H9 (cell line): ENCODE results near the gene TCEA3. TPM values are rescaled to one million over a fixed set of nuclear protein-coding genes. Genes with fewer than 3 reads are reported as not detected.

Experiments used
- DNase-seq: peaks from one replicate; pipeline ENCODE4 v3.0.0-alpha.2; 2017
- H2AFZ ChIP-seq: one replicate; pipeline ENCODE4 v1.6.1; 2013; ENCODE audit warnings: mild to moderate bottlenecking, low read length, control low read depth, moderate library complexity
- H2AK5ac ChIP-seq: 2 replicates; pipeline ENCODE4 v1.6.1; 2013; ENCODE audit warnings: low read length, control low read depth, mixed read lengths; ENCODE audit not compliant: insufficient read length
- H2BK120ac ChIP-seq: one replicate; pipeline ENCODE4 v1.6.1; 2013; ENCODE audit warnings: low read depth, mild to moderate bottlenecking, low read length, control low read depth, inconsistent platforms; ENCODE audit not compliant: poor library complexity, severe bottlenecking
- H2BK12ac ChIP-seq: 2 replicates; pipeline ENCODE4 v1.6.1; 2013; ENCODE audit warnings: low read length, control low read depth, mixed read lengths, low read depth; ENCODE audit not compliant: insufficient read length
- H2BK15ac ChIP-seq: 2 replicates; pipeline ENCODE4 v1.6.1; 2013; ENCODE audit warnings: low read depth, low read length, control low read depth
- H2BK20ac ChIP-seq: one replicate; pipeline ENCODE4 v1.6.1; 2013; ENCODE audit warnings: low read depth, mild to moderate bottlenecking, low read length, control low read depth, inconsistent platforms; ENCODE audit not compliant: poor library complexity, severe bottlenecking
- H2BK5ac ChIP-seq: 2 replicates; pipeline ENCODE4 v1.6.1; 2013; ENCODE audit warnings: low read length, control low read depth, mixed read lengths; ENCODE audit not compliant: insufficient read length
- H3K14ac ChIP-seq: 2 replicates; pipeline ENCODE4 v1.6.1; 2013; ENCODE audit warnings: low read length, control low read depth; ENCODE audit not compliant: insufficient read depth
- H3K18ac ChIP-seq: 2 replicates; pipeline ENCODE4 v1.6.1; 2013; ENCODE audit warnings: low read depth, mild to moderate bottlenecking, mixed read lengths, low read length, control low read depth; ENCODE audit not compliant: insufficient read length
- H3K23ac ChIP-seq: 2 replicates; pipeline ENCODE4 v1.6.1; 2013; ENCODE audit warnings: low read length, control low read depth, mixed read lengths, low read depth; ENCODE audit not compliant: insufficient read length
- H3K23me2 ChIP-seq: 2 replicates; pipeline ENCODE4 v1.6.1; 2013; ENCODE audit warnings: low read depth, mild to moderate bottlenecking, mixed read lengths, low read length, control low read depth; ENCODE audit not compliant: insufficient read length, poor library complexity, severe bottlenecking
- H3K27ac ChIP-seq: 2 replicates; pipeline ENCODE4 v1.5.1; 2013; ENCODE audit warnings: low read length, control low read depth, mixed read lengths, low read depth; ENCODE audit not compliant: insufficient read length
- H3K27me3 ChIP-seq: 2 replicates; pipeline ENCODE4 v1.6.1; 2013; ENCODE audit warnings: low read length, control low read depth, inconsistent platforms; ENCODE audit not compliant: insufficient read depth
- H3K4ac ChIP-seq: 2 replicates; pipeline ENCODE4 v1.6.1; 2013; ENCODE audit warnings: low read depth, mild to moderate bottlenecking, control low read depth, inconsistent platforms, low read length, moderate library complexity
- H3K4me1 ChIP-seq: 2 replicates; pipeline ENCODE4 v1.6.1; 2013; ENCODE audit warnings: low read length, control low read depth, inconsistent platforms; ENCODE audit not compliant: insufficient read depth
- H3K4me2 ChIP-seq: 2 replicates; pipeline ENCODE4 v1.6.1; 2013; ENCODE audit warnings: low read length, control low read depth, mixed read lengths; ENCODE audit not compliant: insufficient read length, insufficient read depth
- H3K56ac ChIP-seq: 2 replicates; pipeline ENCODE4 v1.6.1; 2013; ENCODE audit warnings: low read depth, mild to moderate bottlenecking, mixed read lengths, low read length, control low read depth; ENCODE audit not compliant: insufficient read length
- H3K79me1 ChIP-seq: 2 replicates; pipeline ENCODE4 v1.6.1; 2013; ENCODE audit warnings: low read depth, mild to moderate bottlenecking, moderate library complexity, low read length, control low read depth, inconsistent platforms; ENCODE audit not compliant: insufficient read depth, poor library complexity, severe bottlenecking
- H3K79me2 ChIP-seq: 2 replicates; pipeline ENCODE4 v1.6.1; 2013; ENCODE audit warnings: low read length, control low read depth, inconsistent platforms; ENCODE audit not compliant: insufficient read depth
- H3K9ac ChIP-seq: 2 replicates; pipeline ENCODE4 v1.6.1; 2013; ENCODE audit warnings: low read length, control low read depth, mixed read lengths; ENCODE audit not compliant: insufficient read length; ENCODE audit errors: extremely low read depth
- H3K9me3 ChIP-seq: one replicate; pipeline ENCODE4 v1.6.1; 2013; ENCODE audit warnings: low read depth, low read length, inconsistent platforms; ENCODE audit not compliant: control insufficient read depth
- H3T11ph ChIP-seq: one replicate; pipeline ENCODE4 v1.6.1; 2013; ENCODE audit warnings: mild to moderate bottlenecking, low read length, control low read depth, inconsistent platforms
- H4K20me1 ChIP-seq: one replicate; pipeline ENCODE4 v1.6.1; 2013; ENCODE audit not compliant: control insufficient read depth, insufficient read length, insufficient read depth
- H4K5ac ChIP-seq: 2 replicates; pipeline ENCODE4 v1.6.1; 2013; ENCODE audit warnings: low read depth, mild to moderate bottlenecking, mixed read lengths, low read length, control low read depth; ENCODE audit not compliant: insufficient read length
- H4K8ac ChIP-seq: replicated peaks from 2 replicates; pipeline ENCODE4 v1.6.1; 2013; ENCODE audit warnings: low read length, control low read depth, mixed read lengths, low read depth; ENCODE audit not compliant: insufficient read length
- H4K91ac ChIP-seq: 2 replicates; pipeline ENCODE4 v1.6.1; 2013; ENCODE audit warnings: low read depth, mild to moderate bottlenecking, moderate library complexity, mixed read lengths, low read length, control low read depth; ENCODE audit not compliant: insufficient read length
- H3K27ac Mint-ChIP-seq, 3 experiments: 2 replicates in 2 of 3; 3 replicates in 1 of 3; pipeline ENCODE4 v1.8.0; 2020 to 2021; ENCODE audit warnings: mixed read lengths in 3 of 3, mild to moderate bottlenecking in 1 of 3, moderate library complexity in 1 of 3
- H3K27me3 Mint-ChIP-seq: 2 replicates; pipeline ENCODE4 v1.8.0; 2021; ENCODE audit warnings: low read depth, mild to moderate bottlenecking, moderate library complexity, mixed read lengths
- H3K36me3 Mint-ChIP-seq, 3 experiments: 2 replicates in 2 of 3; 3 replicates in 1 of 3; pipeline ENCODE4 v1.8.0; 2020 to 2021; ENCODE audit warnings: low read depth in 3 of 3, mixed read lengths in 3 of 3; ENCODE audit not compliant: insufficient read depth in 1 of 3
- H3K4me1 Mint-ChIP-seq, 2 experiments: 2 replicates each; pipeline ENCODE4 v1.8.0; 2020; ENCODE audit warnings: mixed read lengths in 2 of 2
- H3K4me3 Mint-ChIP-seq, 2 experiments: 2 replicates in 1 of 2; 3 replicates in 1 of 2; pipeline ENCODE4 v1.8.0; 2020 to 2021; ENCODE audit warnings: mild to moderate bottlenecking in 2 of 2, mixed read lengths in 2 of 2, moderate library complexity in 1 of 2
- H3K9me3 Mint-ChIP-seq, 2 experiments: 2 replicates in 1 of 2; 3 replicates in 1 of 2; pipeline ENCODE4 v1.8.0; 2020; ENCODE audit warnings: mild to moderate bottlenecking in 2 of 2, mixed read lengths in 2 of 2, moderate library complexity in 1 of 2
- WGBS: extraction: QIAGEN DNeasy Blood & Tissue Kit; methylation state at CpG from one replicate; pipeline ENCODE4 v1.1.7; 2013; ENCODE audit warnings: missing lambda C conversion rate, low lambda C conversion rate, mixed read lengths; ENCODE audit not compliant: insufficient read length; ENCODE audit errors: extremely low coverage; 5-methylcytosine and 5-hydroxymethylcytosine counted together
- total RNA-seq: library from RNA; stranded (reverse); gene quantifications from 2 replicates; pipeline ENCODE4 v1.2.1, GENCODE V29; 2021
- TF ChIP-seq, protein P1 (sequence below): fragments of 200-600 bp; sonication (generic); conservative IDR thresholded peaks from 3 replicates; pipeline ENCODE4 v1.8.0; 2021; ENCODE audit warnings: antibody characterized with exemption, mild to moderate bottlenecking

TCEA3 gene
- total RNA-seq, 1 experiment from 2014 or later = 0.37 TPM

- no peak overlapping the region for H3K27ac Mint-ChIP-seq
- Histone ChIP-seq H2BK12ac (no peak overlapping the region), H4K8ac (no peak overlapping the region), H3K23me2 (peaks cover 3% of the 10 kb centered on the region), H3K9me3 (no peaks in the 10 kb centered on the region), H4K20me1 (peaks cover 2% of the 10 kb centered on the region), H3K23ac (no peak overlapping the region), H3K4ac (no peak overlapping the region), H3K4me2 (no peak overlapping the region), H2BK5ac (no peak overlapping the region), H4K5ac (no peak overlapping the region), H3K79me1 (no peaks in the 10 kb centered on the region), H3K9ac (no peak overlapping the region), H4K91ac (no peak overlapping the region), H3K56ac (no peak overlapping the region), H2AFZ (no peak overlapping the region), H3K4me1 (no peaks in the 10 kb centered on the region; the same call in 1 of the 2 replicates), H3K27me3 (peaks cover 35% of the 10 kb centered on the region; the same call in 1 of the 2 replicates), H2BK20ac (no peak overlapping the region), H3T11ph (no peak overlapping the region), H3K27ac (no peak overlapping the region), H2AK5ac (no peak overlapping the region), H3K79me2 (no peaks in the 10 kb centered on the region), H2BK15ac (no peak overlapping the region), H3K18ac (no peak overlapping the region), H3K14ac (no peak overlapping the region), H2BK120ac (no peak overlapping the region)
- no peaks in the 10 kb centered on the region for H3K27me3 Mint-ChIP-seq
- H3K4me1 Mint-ChIP-seq = peaks cover 20 to 21% of the 10 kb centered on the region in 2 experiments
- H3K4me3 Mint-ChIP-seq = no peak overlapping the region
- H3K36me3 Mint-ChIP-seq = no peaks in the 10 kb centered on the region
- WGBS = no CpG with 5 or more reads among the region's 1 CpG
- H3K9me3 Mint-ChIP-seq = 0 out of 5 replicates have a peak, but pooled peaks cover 0 to 2% of the 10 kb centered on the region in 2 experiments
- DNase-seq = no peak
- TF ChIP-seq, protein P1, sequence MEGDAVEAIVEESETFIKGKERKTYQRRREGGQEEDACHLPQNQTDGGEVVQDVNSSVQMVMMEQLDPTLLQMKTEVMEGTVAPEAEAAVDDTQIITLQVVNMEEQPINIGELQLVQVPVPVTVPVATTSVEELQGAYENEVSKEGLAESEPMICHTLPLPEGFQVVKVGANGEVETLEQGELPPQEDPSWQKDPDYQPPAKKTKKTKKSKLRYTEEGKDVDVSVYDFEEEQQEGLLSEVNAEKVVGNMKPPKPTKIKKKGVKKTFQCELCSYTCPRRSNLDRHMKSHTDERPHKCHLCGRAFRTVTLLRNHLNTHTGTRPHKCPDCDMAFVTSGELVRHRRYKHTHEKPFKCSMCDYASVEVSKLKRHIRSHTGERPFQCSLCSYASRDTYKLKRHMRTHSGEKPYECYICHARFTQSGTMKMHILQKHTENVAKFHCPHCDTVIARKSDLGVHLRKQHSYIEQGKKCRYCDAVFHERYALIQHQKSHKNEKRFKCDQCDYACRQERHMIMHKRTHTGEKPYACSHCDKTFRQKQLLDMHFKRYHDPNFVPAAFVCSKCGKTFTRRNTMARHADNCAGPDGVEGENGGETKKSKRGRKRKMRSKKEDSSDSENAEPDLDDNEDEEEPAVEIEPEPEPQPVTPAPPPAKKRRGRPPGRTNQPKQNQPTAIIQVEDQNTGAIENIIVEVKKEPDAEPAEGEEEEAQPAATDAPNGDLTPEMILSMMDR = no peak
Observed at GRCh38 chr1:23399229-23399628, 25.3 kb downstream of the TCEA3 start.
